MM.1S (cell line): ENCODE data around the gene SUMF2.

Source experiments
- DNase-seq: peaks from one replicate; pipeline ENCODE4 v3.0.0-alpha.2; 2015
- H2AFZ ChIP-seq: fragments of 300-600 bp; sonication (generic); 2 replicates; pipeline ENCODE4 v1.6.0; 2016; ENCODE audit warnings: antibody characterized with exemption, low read length
- H3F3A ChIP-seq: fragments of 300-600 bp; sonication (generic); 2 replicates; pipeline ENCODE4 v1.6.1; 2016; ENCODE audit warnings: mild to moderate bottlenecking, antibody characterized with exemption, low read length, moderate library complexity, mixed read lengths; ENCODE audit not compliant: insufficient read depth
- H3K27ac ChIP-seq: fragments of 300-600 bp; sonication (generic); 2 replicates; pipeline ENCODE4 v1.5.1; 2016; ENCODE audit warnings: mild to moderate bottlenecking, low read length
- H3K27me3 ChIP-seq: fragments of 300-600 bp; sonication (generic); replicated peaks from 2 replicates; pipeline ENCODE4 v1.6.0; 2016; ENCODE audit warnings: low read length; ENCODE audit not compliant: insufficient read depth
- H3K36me3 ChIP-seq: fragments of 300-600 bp; sonication (generic); replicated peaks from 2 replicates; pipeline ENCODE4 v1.6.1; 2016; ENCODE audit warnings: mild to moderate bottlenecking, low read length, mixed read lengths; ENCODE audit not compliant: insufficient read depth
- H3K4me1 ChIP-seq: fragments of 300-600 bp; sonication (generic); 2 replicates; pipeline ENCODE4 v1.6.1; 2016; ENCODE audit warnings: low read length, mixed read lengths
- H3K4me2 ChIP-seq: fragments of 300-600 bp; sonication (generic); 2 replicates; pipeline ENCODE4 v1.6.0; 2016; ENCODE audit warnings: low read depth, low read length
- H3K4me3 ChIP-seq: fragments of 300-600 bp; sonication (generic); 2 replicates; pipeline ENCODE4 v1.5.1; 2016; ENCODE audit warnings: low read length, mixed read lengths
- H3K79me2 ChIP-seq: fragments of 300-600 bp; sonication (generic); 2 replicates; pipeline ENCODE4 v1.6.1; 2016; ENCODE audit warnings: mixed run types, low read length, mixed read lengths
- H3K9ac ChIP-seq: fragments of 300-600 bp; sonication (generic); 2 replicates; pipeline ENCODE4 v1.6.1; 2016; ENCODE audit warnings: low read length, mixed read lengths
- H3K9me2 ChIP-seq: fragments of 300-600 bp; sonication (generic); replicated peaks from 2 replicates; pipeline ENCODE4 v1.6.1; 2016; ENCODE audit warnings: mild to moderate bottlenecking, low read length, mixed read lengths; ENCODE audit not compliant: insufficient read depth
- H3K9me3 ChIP-seq: fragments of 300-600 bp; sonication (generic); replicated peaks from 2 replicates; pipeline ENCODE4 v1.6.1; 2016; ENCODE audit warnings: mild to moderate bottlenecking, low read length, mixed read lengths; ENCODE audit not compliant: insufficient read depth
- H4K20me1 ChIP-seq: fragments of 300-600 bp; sonication (generic); 2 replicates; pipeline ENCODE4 v1.6.1; 2016; ENCODE audit warnings: mild to moderate bottlenecking, low read length, moderate library complexity, mixed read lengths; ENCODE audit not compliant: insufficient read depth
- CTCF ChIP-seq: fragments of 300-600 bp; sonication (generic); IDR thresholded peaks from 2 replicates; pipeline ENCODE4 v1.5.1; 2016; ENCODE audit warnings: antibody characterized with exemption, low read length, mixed read lengths
- EZH2 ChIP-seq: fragments of 300-600 bp; sonication (generic); optimal IDR thresholded peaks from 2 replicates; pipeline ENCODE3; 2017; ENCODE audit warnings: low read depth, mild to moderate bottlenecking, antibody characterized with exemption, low read length, mixed read lengths
- EZH2phosphoT487 ChIP-seq: fragments of 300-600 bp; sonication (generic); IDR thresholded peaks from 2 replicates; pipeline ENCODE4 v1.6.1; 2018; ENCODE audit warnings: antibody characterized with exemption, low read length

SUMF2 gene

DNA sequence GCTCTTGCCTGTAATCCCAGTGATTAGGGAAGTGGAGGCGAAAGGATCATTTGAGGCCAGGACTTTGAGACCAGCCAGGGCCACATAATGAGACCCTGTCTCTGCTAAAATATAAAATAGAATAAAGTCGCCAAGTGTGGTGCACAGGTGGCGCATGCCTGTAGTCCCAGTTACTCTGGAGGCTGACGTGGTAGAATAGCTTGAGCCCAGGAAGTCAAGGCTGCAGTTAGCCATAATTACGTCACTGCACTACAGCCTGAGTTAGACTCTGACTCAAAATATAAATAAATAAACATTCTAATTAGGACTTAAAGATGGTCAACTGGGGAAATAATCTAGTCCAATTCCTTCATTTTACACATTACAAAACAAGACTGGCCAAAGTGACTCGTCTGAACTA, 41.4 kb downstream of the SUMF2 start:
- H3K27ac ChIP-seq: peak overlapping the region; percentile 74
- H3K9ac ChIP-seq: peak overlapping the region; percentile 99
- no peaks in the 10 kb centered on the region for H4K20me1 ChIP-seq
- DNase-seq: peak; percentile 49
- H3K4me1 ChIP-seq: peaks cover 5% of the 10 kb centered on the region; the same call in 1 of the 2 replicates
- peak overlapping the region; percentile 100 for H3K4me3 ChIP-seq
- H2AFZ ChIP-seq: 0 out of 2 replicates have a peak overlapping the region, but pooled peaks have one; percentile 65
- no peaks in the 10 kb centered on the region for H3K9me2 ChIP-seq
- H3K4me2 ChIP-seq: peak overlapping the region; percentile 71
- peaks cover 16% of the 10 kb centered on the region for H3F3A ChIP-seq
- H3K9me3 ChIP-seq: no peaks in the 10 kb centered on the region
- TF ChIP-seq EZH2phosphoT487 (no peak), EZH2 (no peak), CTCF (no peak)
- peaks cover 43% of the 10 kb centered on the region for H3K79me2 ChIP-seq
- no peaks in the 10 kb centered on the region for H3K27me3 ChIP-seq
- H3K36me3 ChIP-seq: peaks cover 17% of the 10 kb centered on the region

DNA sequence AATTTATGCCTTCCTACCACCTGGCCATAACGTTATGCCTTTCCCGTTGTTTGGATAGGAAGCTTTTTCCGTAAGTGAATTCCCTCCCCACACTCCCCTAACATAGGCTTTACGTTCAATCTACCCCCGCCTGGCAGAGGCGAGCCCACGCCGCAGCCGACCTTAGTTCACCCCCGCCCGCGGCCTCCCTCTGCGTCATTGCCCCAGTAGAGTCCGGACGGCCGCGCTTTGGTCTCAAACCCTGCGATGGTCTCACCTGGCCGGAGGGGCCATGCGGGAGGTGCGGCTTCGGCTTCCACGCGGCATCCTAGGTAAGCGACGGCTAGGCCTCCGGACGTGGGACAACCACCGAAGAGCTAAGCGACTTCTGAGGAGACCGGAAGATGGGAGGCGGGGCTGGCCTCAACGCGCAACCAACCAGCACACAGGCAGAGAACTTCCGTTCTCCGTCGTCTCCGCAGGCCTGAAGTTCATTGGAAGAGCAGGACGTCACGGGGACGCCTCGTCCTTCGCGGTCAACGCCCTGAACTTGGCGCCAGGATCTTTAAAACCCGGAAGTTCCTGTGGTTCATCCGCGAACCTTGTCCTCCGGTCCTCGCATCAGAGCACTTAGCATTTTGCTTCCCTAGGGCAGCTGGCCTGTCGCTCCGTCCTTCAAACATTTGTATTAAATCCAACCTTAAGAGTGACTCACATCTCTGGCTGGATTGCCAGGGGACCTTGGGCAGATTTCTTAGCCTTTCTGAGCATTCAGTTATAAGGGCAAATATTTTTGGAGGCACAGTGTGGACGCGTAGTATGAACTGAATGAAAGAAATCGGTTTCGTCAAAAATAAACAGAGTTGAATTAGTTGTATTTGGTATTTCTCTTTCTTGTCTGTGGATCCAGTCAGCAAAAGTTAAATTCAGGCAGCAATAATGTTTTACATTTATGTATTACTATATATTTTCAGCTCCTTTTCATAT, 42.3 kb downstream of the SUMF2 start, which contains the start of gene CHCHD2:
TSS of gene CHCHD2 (minus strand) at position 369 of the 966 bp plus-strand sequence. CDS start at position 306, 63 bp downstream.
- H3K4me2 ChIP-seq: peak within 1 kb of the TSS; percentile 75
- H3K36me3 ChIP-seq: peaks cover 12% of the 10 kb centered on the region
- H3K9me3 ChIP-seq: no peaks in the 10 kb centered on the region
- H3K4me1 ChIP-seq: peaks cover 8% of the 10 kb centered on the region; the same call in 1 of the 2 replicates
- peaks cover 8% of the 10 kb centered on the region for H3F3A ChIP-seq
- H4K20me1 ChIP-seq: no peaks in the 10 kb centered on the region
- H3K79me2 ChIP-seq: peaks cover 38% of the 10 kb centered on the region
- no peaks in the 10 kb centered on the region for H3K9me2 ChIP-seq
- H3K4me3 ChIP-seq: peak within 1 kb of the TSS; percentile 100
- peak within 1 kb of the TSS; percentile 99 for H3K9ac ChIP-seq
- peak within 1 kb of the TSS; percentile 87 for H2AFZ ChIP-seq
- TF ChIP-seq CTCF: no peak
- no peak for TF ChIP-seq EZH2
- TF ChIP-seq EZH2phosphoT487: no peak
- H3K27me3 ChIP-seq: no peaks in the 10 kb centered on the region
- peak within 1 kb of the TSS; percentile 74 for H3K27ac ChIP-seq
- DNase-seq: peak; percentile 100

DNA sequence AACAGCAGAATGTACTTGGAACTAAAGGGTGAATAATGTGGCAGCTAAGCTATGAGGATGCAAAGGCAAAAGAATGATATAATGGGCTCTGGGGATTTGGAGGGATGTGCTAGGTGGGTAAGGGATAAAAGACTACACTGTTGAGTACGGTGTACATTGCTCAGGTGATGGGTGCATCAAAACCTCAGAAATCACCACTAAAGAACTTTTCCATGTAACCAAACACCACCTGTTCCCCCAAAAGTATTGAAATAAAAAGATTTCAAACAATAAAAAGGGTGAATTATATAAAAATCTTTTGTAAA, 43.8 kb downstream of the SUMF2 start:
- peaks cover 5% of the 10 kb centered on the region; the same call in 1 of the 2 replicates for H3F3A ChIP-seq
- peaks cover 7% of the 10 kb centered on the region for H3K36me3 ChIP-seq
- H3K4me1 ChIP-seq: peaks cover 8% of the 10 kb centered on the region; the same call in 1 of the 2 replicates
- no peak overlapping the region for H3K27ac ChIP-seq
- TF ChIP-seq EZH2 (no peak), CTCF (no peak), EZH2phosphoT487 (no peak)
- no peak for DNase-seq
- no peak overlapping the region for H3K4me2 ChIP-seq
- no peaks in the 10 kb centered on the region for H4K20me1 ChIP-seq
- 0 out of 2 replicates have a peak overlapping the region, but pooled peaks have one; percentile 23 for H2AFZ ChIP-seq
- H3K9me2 ChIP-seq: no peaks in the 10 kb centered on the region
- H3K9ac ChIP-seq: no peak overlapping the region
- H3K79me2 ChIP-seq: peaks cover 34% of the 10 kb centered on the region
- no peaks in the 10 kb centered on the region for H3K9me3 ChIP-seq
- no peaks in the 10 kb centered on the region for H3K27me3 ChIP-seq
- no peak overlapping the region for H3K4me3 ChIP-seq
